Pancreas (tissue), 10 donors: ENCODE data around the gene C4orf36. TPM values are rescaled to one million over a fixed set of nuclear protein-coding genes. Genes with fewer than 3 reads are reported as not detected.
"Not testable (repeated sequence)": the region's sequence is repeated elsewhere in the genome, so short reads cannot be mapped to it uniquely, and the experiment has no call there.

Experiments
- ATAC-seq, 4 donors: fragments of 200-7000 bp; cut with Tn5 transposase; one replicate each; pipeline versions ENCODE4 v1.8.0 to v1.9.1; 2020; ENCODE audit warnings: mild to moderate bottlenecking in 4 of 4, moderate library complexity in 4 of 4
- DNase-seq, 6 donors: peaks; one replicate each; pipeline ENCODE4 v3.0.0-alpha.2; 2020
- FAIRE-seq: peaks from 2 replicates; lab custom pipeline; 2012; peaks lifted over from hg19 to GRCh38; lab: Jason Lieb, UNC
- H3K27ac ChIP-seq, 4 donors: fragments of 200-600 bp; sonication (generic); 1 replicate in 3 of 4; 2 replicates in 1 of 4; pipeline versions ENCODE4 v1.5.0 to v1.8.0; 2020
- H3K27me3 ChIP-seq, 4 donors: fragments of 200-600 bp; one replicate each; pipeline ENCODE4 v1.8.0; 2021
- H3K36me3 ChIP-seq, 3 donors: fragments of 200-600 bp; sonication (generic) in 1 of 3; one replicate each; pipeline versions ENCODE4 v1.5.0 to v1.8.0; 2020 to 2021
- H3K4me1 ChIP-seq, 3 donors: fragments of 200-600 bp; one replicate each; pipeline ENCODE4 v1.8.0; 2021
- H3K4me3 ChIP-seq, 4 donors: fragments of 200-600 bp; sonication (generic) in 2 of 4; one replicate each; pipeline versions ENCODE4 v1.5.0 to v1.8.0; 2020 to 2021
- H3K9me3 ChIP-seq, 4 donors: fragments of 200-600 bp; one replicate each; pipeline ENCODE4 v1.8.0; 2021
- CTCF ChIP-seq, 4 donors: fragments of 200-600 bp; sonication (generic) in 3 of 4; IDR thresholded peaks; one replicate each; pipeline versions ENCODE4 v1.5.0 to v1.8.0; 2021; ENCODE audit warnings: antibody characterized with exemption in 4 of 4
- WGBS, 2 donors: extraction: QIAGEN DNeasy Blood & Tissue Kit; methylation state at CpG; one replicate each; pipeline ENCODE4 v1.1.7; 2013; 5-methylcytosine and 5-hydroxymethylcytosine counted together
- intact Hi-C, 3 donors: fragments of 100-400 bp; cut with DNase I; formaldehyde crosslinking; loops; one replicate each; pipeline versions ENCODE4 v1.11.1 to v1.14.2; 2022
- polyA plus RNA-seq, 2 donors: library from polyadenylated mRNA; stranded (reverse); fragments of 200-250 nt; gene quantifications; one replicate each; pipeline ENCODE4 v1.2.3, GENCODE V29; 2013
- total RNA-seq, 6 donors: library from RNA; stranded (reverse); fragmentation: NEBNext Ultra II Directional in 4 of 6; extraction: Animal tissue kit (Norgen Biotek cat#: 25700) in 4 of 6; gene quantifications; one replicate each; pipeline versions ENCODE4 v1.2.1 to v1.2.4, GENCODE V29; 2021 to 2023
- donor health status: healthy with polysubstance abuse.
- donor health status: DM: no; HTN: no; CAD: no; lungs with moderate emphysema.
- donor health status: DM: no; HTN: no; CAD: no.
- donor health status: control.
- donor health status: control.
- donor health status: Bipolar disorder and iron deficiency.
- donor health status: DM: yes; HTN: yes; CAD: no.
- donor health status: DM: no; HTN: no; CAD: no.
- donor health status: DM: no; HTN: no; CAD: no.
- donor health status: DM: yes; HTN: yes; CAD: no.

The C4orf36 gene
- total and polyA plus RNA-seq, 8 donors: 0.35 to 0.88 (median 0.65) TPM; not detected in 1

- intact Hi-C loops: loop anchor here in 1 of 3 donors (10.0 kb wide), 1 partner anchor 396 kb away; no protein-coding TSS in a partner anchor
- TF ChIP-seq CTCF (IDR thresholded peaks at IDR 0.05): no peak
Observed at GRCh38 chr4:86890790-86891189, 1.4 kb downstream of the C4orf36 start.

GRCh38 chr4:86879641-86880040 lies 12.6 kb downstream of the C4orf36 start:
- intact Hi-C loops: no loop called here
- 79 to 83% methylated on average over 1 of the region's 1 CpG for WGBS, 2 donors
- DNase-seq: no peak

More at GRCh38 chr4:86890790-86891189, 1.4 kb downstream of the C4orf36 start:
- Histone ChIP-seq H3K36me3 (no peaks in the 10 kb centered on the region), H3K9me3 (no peaks in the 10 kb centered on the region), H3K4me3 (peak overlapping the region in 1 of 4 donors; percentile 86), H3K27me3 (no peaks in the 10 kb centered on the region), H3K27ac (peak overlapping the region in 3 of 4 donors; percentile 90 to 96 (median 94)), H3K4me1 (peaks cover 0 to 6% (median 0%) of the 10 kb centered on the region in 3 donors)
- ATAC-seq (no peak), DNase-seq (no peak), FAIRE-seq (no peak)
- WGBS, 2 donors: 64 to 69% methylated on average over 7 of the region's 7 CpGs

GRCh38 chr4:86878640-86879039 lies 13.6 kb downstream of the C4orf36 start:
- intact Hi-C loops: no loop called here
- FAIRE-seq: no peak

More at GRCh38 chr4:86879641-86880040, 12.6 kb downstream of the C4orf36 start:
- Histone ChIP-seq H3K4me3 (no peak overlapping the region), H3K36me3 (no peaks in the 10 kb centered on the region), H3K27ac (no peak overlapping the region), H3K4me1 (no peaks in the 10 kb centered on the region), H3K9me3 (no peaks in the 10 kb centered on the region), H3K27me3 (no peaks in the 10 kb centered on the region)
- ATAC-seq: no peak
- TF ChIP-seq CTCF (IDR thresholded peaks at IDR 0.05): no peak
- FAIRE-seq: no peak

GRCh38 chr4:86876894-86877685 lies 15.1 kb downstream of the C4orf36 start:
- DNase-seq: no peak
- Histone ChIP-seq H3K4me3 (no peak overlapping the region), H3K9me3 (no peaks in the 10 kb centered on the region), H3K27me3 (no peaks in the 10 kb centered on the region), H3K27ac (no peak overlapping the region), H3K36me3 (no peaks in the 10 kb centered on the region), H3K4me1 (no peaks in the 10 kb centered on the region)
- ATAC-seq: no peak
- no peak for FAIRE-seq
- intact Hi-C loops: no loop called here
- WGBS, 2 donors: 90 to 92% methylated on average over 4 of the region's 4 CpGs
- no peak for TF ChIP-seq CTCF (IDR thresholded peaks at IDR 0.05)

More at GRCh38 chr4:86878640-86879039, 13.6 kb downstream of the C4orf36 start:
- no peaks in the 10 kb centered on the region for H3K36me3 ChIP-seq
- no peaks in the 10 kb centered on the region for H3K9me3 ChIP-seq
- 89 to 95% methylated on average over 2 of the region's 2 CpGs for WGBS, 2 donors
- no peak for ATAC-seq
- no peaks in the 10 kb centered on the region for H3K4me1 ChIP-seq
- H3K27ac ChIP-seq: no peak overlapping the region
- DNase-seq: no peak
- no peaks in the 10 kb centered on the region for H3K27me3 ChIP-seq
- TF ChIP-seq CTCF (IDR thresholded peaks at IDR 0.05): no peak
- H3K4me3 ChIP-seq: no peak overlapping the region

GRCh38 chr4:86875436-86875835 lies 16.8 kb downstream of the C4orf36 start:
- WGBS, 2 donors: 89 to 91% methylated on average over 4 of the region's 4 CpGs
- H3K27ac ChIP-seq, DNase-seq, H3K9me3 ChIP-seq, H3K4me3 ChIP-seq, H3K36me3 ChIP-seq, H3K4me1 ChIP-seq, ATAC-seq, intact Hi-C loops, H3K27me3 ChIP-seq, FAIRE-seq: not testable (repeated sequence)
